ENCODE measurements around the gene FNIP1. TPM values are rescaled to one million over a fixed set of nuclear protein-coding genes. Genes with fewer than 3 reads are reported as not detected.
"Not testable (repeated sequence)": the region's sequence is repeated elsewhere in the genome, so short reads cannot be mapped to it uniquely, and the experiment has no call there.

Gene FNIP1
- total RNA-seq, 4 donors from 2014 or later, result 36.0 to 42.7 (median 38.5) TPM

DNA sequence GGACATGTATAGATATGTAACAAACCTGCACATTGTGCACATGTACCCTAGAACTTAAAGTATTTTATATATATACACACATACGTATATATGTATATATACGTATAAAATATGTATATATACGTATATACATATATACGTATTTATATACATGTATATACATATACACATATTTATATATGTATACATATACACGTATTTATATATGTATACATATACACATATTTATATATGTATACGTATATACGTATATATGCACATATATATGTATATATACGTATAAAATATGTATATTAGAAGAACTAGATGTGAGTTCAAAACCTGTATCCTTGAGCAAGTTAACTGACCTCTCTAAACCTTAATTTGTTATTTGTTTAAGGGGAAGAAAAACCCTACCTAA, 61.4 kb downstream of the FNIP1 start:
- H3K36me3 ChIP-seq, result peaks cover 0 to 35% (median 5%) of the 10 kb centered on the region in 3 donors
- no peaks in the 10 kb centered on the region for H3K27me3 ChIP-seq
- H3K4me1 ChIP-seq, result no peaks in the 10 kb centered on the region
- 92% methylated on average over 8 of the region's 8 CpGs for WGBS, 2 donors
- no peak overlapping the region for H3K27ac ChIP-seq
- TF ChIP-seq POLR2A (IDR thresholded peaks at IDR 0.05), result no peak
- no peak for TF ChIP-seq EP300 (IDR thresholded peaks at IDR 0.05)
- TF ChIP-seq, protein P1, sequence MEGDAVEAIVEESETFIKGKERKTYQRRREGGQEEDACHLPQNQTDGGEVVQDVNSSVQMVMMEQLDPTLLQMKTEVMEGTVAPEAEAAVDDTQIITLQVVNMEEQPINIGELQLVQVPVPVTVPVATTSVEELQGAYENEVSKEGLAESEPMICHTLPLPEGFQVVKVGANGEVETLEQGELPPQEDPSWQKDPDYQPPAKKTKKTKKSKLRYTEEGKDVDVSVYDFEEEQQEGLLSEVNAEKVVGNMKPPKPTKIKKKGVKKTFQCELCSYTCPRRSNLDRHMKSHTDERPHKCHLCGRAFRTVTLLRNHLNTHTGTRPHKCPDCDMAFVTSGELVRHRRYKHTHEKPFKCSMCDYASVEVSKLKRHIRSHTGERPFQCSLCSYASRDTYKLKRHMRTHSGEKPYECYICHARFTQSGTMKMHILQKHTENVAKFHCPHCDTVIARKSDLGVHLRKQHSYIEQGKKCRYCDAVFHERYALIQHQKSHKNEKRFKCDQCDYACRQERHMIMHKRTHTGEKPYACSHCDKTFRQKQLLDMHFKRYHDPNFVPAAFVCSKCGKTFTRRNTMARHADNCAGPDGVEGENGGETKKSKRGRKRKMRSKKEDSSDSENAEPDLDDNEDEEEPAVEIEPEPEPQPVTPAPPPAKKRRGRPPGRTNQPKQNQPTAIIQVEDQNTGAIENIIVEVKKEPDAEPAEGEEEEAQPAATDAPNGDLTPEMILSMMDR (IDR thresholded peaks at IDR 0.05), result no peak
- no peak overlapping the region for H3K4me3 ChIP-seq
- no peak for DNase-seq (ENCODE audit: low spot score in 2 of 2)
- H3K9me3 ChIP-seq, result no peaks in the 10 kb centered on the region

GRCh38 chr5:131734939-131735338, 61.9 kb downstream of the FNIP1 start:
- WGBS, 2 donors, result 93 to 95% methylated on average over 5 to 6 of the region's 6 CpGs

GRCh38 chr5:131729292-131729691, 67.5 kb downstream of the FNIP1 start:
- WGBS, 2 donors, result 96 to 98% methylated on average over 4 of the region's 4 CpGs
- H3K27ac ChIP-seq; H3K4me3 ChIP-seq; H3K4me1 ChIP-seq; H3K9me3 ChIP-seq; H3K27me3 ChIP-seq; DNase-seq (ENCODE audit: low spot score in 2 of 2): not testable (repeated sequence)
- H3K36me3 ChIP-seq, result peaks cover 0 to 29% (median 5%) of the 10 kb centered on the region in 3 donors

More at GRCh38 chr5:131734939-131735338, 61.9 kb downstream of the FNIP1 start:
- H3K36me3 ChIP-seq, result peaks cover 0 to 32% (median 5%) of the 10 kb centered on the region in 3 donors
- H3K9me3 ChIP-seq; DNase-seq (ENCODE audit: low spot score in 2 of 2); H3K27me3 ChIP-seq; H3K27ac ChIP-seq; H3K4me1 ChIP-seq; H3K4me3 ChIP-seq: not testable (repeated sequence)

GRCh38 chr5:131724089-131724488, 72.7 kb downstream of the FNIP1 start:
- not testable (repeated sequence) for H3K27me3 ChIP-seq; H3K27ac ChIP-seq; H3K4me1 ChIP-seq; DNase-seq (ENCODE audit: low spot score in 2 of 2); H3K4me3 ChIP-seq
- H3K9me3 ChIP-seq, result peaks cover 0 to 14% (median 6%) of the 10 kb centered on the region in 4 donors
- peaks cover 0 to 33% (median 5%) of the 10 kb centered on the region in 3 donors for H3K36me3 ChIP-seq

- H3K36me3 ChIP-seq, result peaks cover 0 to 52% (median 0%) of the 10 kb centered on the region in 3 donors
- no peak overlapping the region for H3K27ac ChIP-seq
- no peaks in the 10 kb centered on the region for H3K4me1 ChIP-seq
- peaks cover 0 to 14% (median 6%) of the 10 kb centered on the region in 4 donors for H3K9me3 ChIP-seq
- WGBS, 2 donors, result 97 to 100% methylated on average over 1 of the region's 1 CpG
- H3K4me3 ChIP-seq, result no peak overlapping the region
- no peak for TF ChIP-seq POLR2A (IDR thresholded peaks at IDR 0.05)
- DNase-seq (ENCODE audit: low spot score in 2 of 2), result no peak
- H3K27me3 ChIP-seq, result no peaks in the 10 kb centered on the region
Measured at GRCh38 chr5:131720714-131721113, 76.1 kb downstream of the FNIP1 start.

DNA sequence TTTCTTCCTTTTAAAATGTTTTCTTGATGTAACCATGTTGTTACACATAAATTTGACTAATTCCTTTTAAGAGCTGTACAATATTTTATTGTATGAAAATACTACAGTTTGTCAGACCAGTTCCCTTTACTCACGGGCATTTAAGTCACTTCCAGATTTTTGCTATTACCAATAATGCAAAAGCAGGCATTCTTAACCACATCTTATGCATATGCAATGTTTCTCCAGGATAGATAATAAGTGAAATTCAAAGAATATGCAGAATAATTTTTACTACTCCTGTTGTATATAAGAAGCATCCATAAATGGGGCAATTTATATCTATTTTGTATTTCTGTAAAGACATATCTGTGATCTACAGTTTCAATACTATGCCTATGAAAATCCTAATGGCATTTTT, 77.3 kb downstream of the FNIP1 start:
- Histone ChIP-seq H3K4me1 (no peaks in the 10 kb centered on the region), H3K9me3 (peaks cover 0 to 14% (median 6%) of the 10 kb centered on the region in 4 donors), H3K27me3 (no peaks in the 10 kb centered on the region), H3K27ac (no peak overlapping the region), H3K36me3 (peaks cover 0 to 59% (median 5%) of the 10 kb centered on the region in 3 donors), H3K4me3 (no peak overlapping the region)
- 83 to 95% methylated on average over 1 of the region's 1 CpG for WGBS, 2 donors
- DNase-seq (ENCODE audit: low spot score in 2 of 2), result no peak
- TF ChIP-seq, protein P1 (IDR thresholded peaks at IDR 0.05), result no peak
- TF ChIP-seq POLR2A (IDR thresholded peaks at IDR 0.05) (no peak), EP300 (IDR thresholded peaks at IDR 0.05) (no peak)

DNA sequence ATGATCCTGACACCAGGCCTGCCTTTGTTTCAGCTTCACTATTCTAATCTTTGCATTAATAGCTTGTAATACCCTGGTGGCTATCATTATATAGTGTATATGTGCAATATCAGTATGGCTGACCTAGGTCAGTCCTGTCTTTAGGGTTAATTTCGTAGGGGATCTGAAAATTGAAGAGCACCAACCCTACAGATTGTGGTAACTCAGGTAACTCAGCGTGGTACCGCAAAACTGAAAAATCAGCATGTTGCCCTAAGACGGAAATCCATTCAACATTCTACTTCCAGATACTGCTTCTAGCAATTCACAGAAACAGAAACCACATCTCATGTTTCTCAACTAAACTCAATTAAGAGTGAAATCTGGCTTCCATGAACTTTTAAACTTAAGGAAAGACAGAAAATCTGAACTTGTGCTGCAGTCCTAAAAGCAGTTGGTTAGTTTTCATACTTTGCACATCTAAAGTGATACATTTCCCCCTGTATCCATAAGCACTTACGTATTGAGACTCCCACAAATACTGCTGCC, 78.3 kb downstream of the FNIP1 start:
- 94% methylated on average over 5 of the region's 5 CpGs for WGBS, 2 donors
- H3K9me3 ChIP-seq, result peaks cover 0 to 14% (median 6%) of the 10 kb centered on the region in 4 donors
- peaks cover 0 to 69% (median 7%) of the 10 kb centered on the region in 3 donors for H3K36me3 ChIP-seq
- no peak overlapping the region for H3K4me3 ChIP-seq
- DNase-seq (ENCODE audit: low spot score in 2 of 2), result no peak
- H3K27me3 ChIP-seq, result no peaks in the 10 kb centered on the region
- H3K4me1 ChIP-seq, result no peaks in the 10 kb centered on the region
- TF ChIP-seq EP300 (IDR thresholded peaks at IDR 0.05), result no peak
- no peak for TF ChIP-seq POLR2A (IDR thresholded peaks at IDR 0.05)
- TF ChIP-seq, protein P1 (IDR thresholded peaks at IDR 0.05), result no peak
- H3K27ac ChIP-seq, result no peak overlapping the region

DNA sequence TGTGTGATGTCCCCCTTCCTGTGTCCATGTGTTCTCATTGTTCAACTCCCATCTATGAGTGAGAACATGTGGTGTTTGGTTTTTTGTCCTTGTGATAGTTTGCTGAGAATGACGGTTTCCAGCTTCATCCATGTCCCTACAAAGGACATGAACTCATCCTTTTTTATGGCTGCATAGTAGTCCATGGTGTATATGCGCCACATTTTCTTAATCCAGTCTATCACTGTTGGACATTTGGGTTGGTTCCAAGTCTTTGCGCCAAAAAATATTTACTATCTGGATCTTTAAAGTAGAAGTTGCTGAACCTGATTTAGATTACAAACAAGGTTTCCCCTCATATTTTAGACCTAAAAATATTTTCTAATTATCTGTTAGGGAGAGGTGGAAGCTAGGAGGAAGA, 79.7 kb downstream of the FNIP1 start:
- H3K27me3 ChIP-seq; H3K4me3 ChIP-seq; H3K4me1 ChIP-seq; DNase-seq (ENCODE audit: low spot score in 2 of 2); H3K27ac ChIP-seq: not testable (repeated sequence)
- Histone ChIP-seq H3K9me3 (peaks cover 0 to 14% (median 6%) of the 10 kb centered on the region in 4 donors), H3K36me3 (peaks cover 0 to 64% (median 7%) of the 10 kb centered on the region in 3 donors)
- WGBS, 2 donors, result 99% methylated on average over 3 of the region's 3 CpGs

Data from tibial nerve (tissue), 4 donors.